ENCODE results near the gene CSF1.

GRCh38 chr1:109931189-109931731 lies 20.6 kb downstream of the CSF1 start:
- TF ChIP-seq EZH2 (IDR thresholded peaks at IDR 0.05; ENCODE audit: borderline replicate concordance, low read depth, low read length, severe bottlenecking) (no peak), CTCF (IDR thresholded peaks at IDR 0.05; ENCODE audit: borderline replicate concordance, extremely low read depth, low read length, poor library complexity, severe bottlenecking) (no peak)
